Measurements from ENCODE around the gene JMJD8. TPM values are rescaled to one million over a fixed set of nuclear protein-coding genes. Genes with fewer than 3 reads are reported as not detected.

Gene JMJD8
- total RNA-seq, 1 donor from 2014 or later: 52.2 TPM

DNA sequence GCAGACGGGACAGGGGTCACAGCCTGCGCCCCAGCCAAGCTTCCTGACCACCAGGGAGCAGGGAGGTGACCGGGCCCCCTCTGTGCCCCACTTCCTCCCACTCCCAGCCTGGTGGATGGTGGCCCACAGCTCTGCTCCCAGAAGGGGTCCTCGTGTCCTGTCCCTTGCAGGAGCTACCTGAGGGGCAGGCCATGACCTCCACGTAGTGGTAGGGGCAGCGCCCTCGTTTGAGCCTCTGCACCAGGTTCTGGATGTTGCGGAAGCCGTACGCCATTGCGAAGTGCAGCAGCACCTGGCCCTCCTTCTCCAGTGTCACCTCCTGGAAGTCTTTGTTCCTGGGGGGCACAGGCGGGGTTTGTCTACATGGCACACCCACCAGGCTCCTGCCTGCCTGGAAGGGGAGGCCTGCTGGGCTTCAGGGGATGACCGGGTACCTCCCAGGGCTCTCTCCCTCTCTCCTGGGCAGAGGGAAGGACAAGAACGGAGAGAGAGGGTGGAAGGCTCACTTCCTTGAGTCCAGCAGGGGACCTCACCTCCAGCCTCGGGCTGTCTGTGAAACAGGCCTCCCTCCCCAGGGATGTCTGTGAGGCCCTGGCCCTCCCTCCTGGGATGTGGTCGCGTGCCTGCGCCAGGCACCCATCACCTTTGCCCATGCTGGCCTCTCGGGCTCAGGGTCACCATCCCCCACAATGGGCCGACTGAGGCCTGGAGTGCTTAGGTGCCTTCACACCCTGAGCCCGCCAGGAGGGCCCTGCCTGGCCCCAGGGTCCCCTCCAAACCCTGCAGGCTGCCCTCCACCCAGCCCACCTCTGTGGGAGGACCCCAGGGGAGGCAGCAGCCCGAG is 46.8 kb upstream of the JMJD8 start:
- peaks cover 6% of the 10 kb centered on the region for H3K27me3 Mint-ChIP-seq
- peaks cover 3% of the 10 kb centered on the region for H3K36me3 Mint-ChIP-seq (ENCODE audit: insufficient read depth)
- H3K4me1 Mint-ChIP-seq (ENCODE audit: low read depth): no peaks in the 10 kb centered on the region
- no peaks in the 10 kb centered on the region for H3K9me3 Mint-ChIP-seq (ENCODE audit: low read depth)
- no peak overlapping the region for H3K27ac Mint-ChIP-seq
- H3K4me3 Mint-ChIP-seq (ENCODE audit: low read depth): no peak overlapping the region
- no peak for DNase-seq (ENCODE audit: low spot score, unreplicated experiment)
- TF ChIP-seq, protein P1, sequence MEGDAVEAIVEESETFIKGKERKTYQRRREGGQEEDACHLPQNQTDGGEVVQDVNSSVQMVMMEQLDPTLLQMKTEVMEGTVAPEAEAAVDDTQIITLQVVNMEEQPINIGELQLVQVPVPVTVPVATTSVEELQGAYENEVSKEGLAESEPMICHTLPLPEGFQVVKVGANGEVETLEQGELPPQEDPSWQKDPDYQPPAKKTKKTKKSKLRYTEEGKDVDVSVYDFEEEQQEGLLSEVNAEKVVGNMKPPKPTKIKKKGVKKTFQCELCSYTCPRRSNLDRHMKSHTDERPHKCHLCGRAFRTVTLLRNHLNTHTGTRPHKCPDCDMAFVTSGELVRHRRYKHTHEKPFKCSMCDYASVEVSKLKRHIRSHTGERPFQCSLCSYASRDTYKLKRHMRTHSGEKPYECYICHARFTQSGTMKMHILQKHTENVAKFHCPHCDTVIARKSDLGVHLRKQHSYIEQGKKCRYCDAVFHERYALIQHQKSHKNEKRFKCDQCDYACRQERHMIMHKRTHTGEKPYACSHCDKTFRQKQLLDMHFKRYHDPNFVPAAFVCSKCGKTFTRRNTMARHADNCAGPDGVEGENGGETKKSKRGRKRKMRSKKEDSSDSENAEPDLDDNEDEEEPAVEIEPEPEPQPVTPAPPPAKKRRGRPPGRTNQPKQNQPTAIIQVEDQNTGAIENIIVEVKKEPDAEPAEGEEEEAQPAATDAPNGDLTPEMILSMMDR (IDR thresholded peaks at IDR 0.05; ENCODE audit: unreplicated experiment): no peak

DNA sequence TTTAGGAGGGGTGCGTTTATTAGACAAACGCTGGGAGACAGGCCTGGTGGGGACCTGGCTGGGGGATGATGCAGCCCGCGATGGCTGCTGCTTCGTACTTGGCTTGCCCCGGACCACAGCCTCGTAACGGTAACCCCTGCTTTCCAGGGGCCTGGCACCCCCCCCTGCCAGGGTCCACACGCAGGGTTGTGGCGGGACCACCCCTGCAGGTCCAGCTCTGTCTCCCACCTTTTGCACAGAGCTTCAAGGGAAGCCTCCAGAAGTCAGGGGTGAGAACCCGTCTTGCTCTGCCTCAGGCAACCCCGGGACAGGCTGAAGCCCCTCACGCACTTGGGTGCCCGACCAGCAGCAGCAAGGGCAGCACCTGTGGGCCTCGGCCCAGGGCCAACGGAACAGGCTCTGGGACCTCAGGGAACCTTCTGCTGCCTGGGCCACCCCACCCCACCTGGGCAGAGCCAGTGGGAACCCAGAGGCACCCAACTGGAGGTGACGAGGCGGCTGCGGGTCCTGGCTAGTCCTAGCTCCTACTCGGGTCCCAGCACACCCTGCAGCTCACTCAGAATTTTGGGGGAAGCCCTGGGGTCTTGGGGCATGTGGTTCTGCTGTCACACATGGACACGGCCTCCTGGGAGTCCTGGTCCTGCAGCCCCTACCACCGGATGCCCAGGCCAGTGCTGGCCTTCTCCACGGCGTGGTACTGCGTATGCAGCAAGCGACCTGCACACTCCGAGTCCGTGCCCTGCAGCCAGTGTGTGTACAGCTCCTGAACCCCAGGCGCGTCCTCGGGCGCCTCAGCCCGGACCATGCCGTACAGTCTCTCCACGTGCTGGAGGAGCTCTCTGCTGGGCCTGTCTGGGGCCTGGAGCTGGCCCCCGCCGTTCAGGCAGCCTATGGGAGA is 45.9 kb upstream of the JMJD8 start:
- H3K27me3 Mint-ChIP-seq: peaks cover 15% of the 10 kb centered on the region
- no peak overlapping the region for H3K27ac Mint-ChIP-seq
- no peak overlapping the region for H3K4me3 Mint-ChIP-seq (ENCODE audit: low read depth)
- no peaks in the 10 kb centered on the region for H3K36me3 Mint-ChIP-seq (ENCODE audit: insufficient read depth)
- H3K4me1 Mint-ChIP-seq (ENCODE audit: low read depth): no peaks in the 10 kb centered on the region
- no peak for DNase-seq (ENCODE audit: low spot score, unreplicated experiment)
- TF ChIP-seq, protein P1 (IDR thresholded peaks at IDR 0.05; ENCODE audit: unreplicated experiment): no peak
- H3K9me3 Mint-ChIP-seq (ENCODE audit: low read depth): no peaks in the 10 kb centered on the region

DNA sequence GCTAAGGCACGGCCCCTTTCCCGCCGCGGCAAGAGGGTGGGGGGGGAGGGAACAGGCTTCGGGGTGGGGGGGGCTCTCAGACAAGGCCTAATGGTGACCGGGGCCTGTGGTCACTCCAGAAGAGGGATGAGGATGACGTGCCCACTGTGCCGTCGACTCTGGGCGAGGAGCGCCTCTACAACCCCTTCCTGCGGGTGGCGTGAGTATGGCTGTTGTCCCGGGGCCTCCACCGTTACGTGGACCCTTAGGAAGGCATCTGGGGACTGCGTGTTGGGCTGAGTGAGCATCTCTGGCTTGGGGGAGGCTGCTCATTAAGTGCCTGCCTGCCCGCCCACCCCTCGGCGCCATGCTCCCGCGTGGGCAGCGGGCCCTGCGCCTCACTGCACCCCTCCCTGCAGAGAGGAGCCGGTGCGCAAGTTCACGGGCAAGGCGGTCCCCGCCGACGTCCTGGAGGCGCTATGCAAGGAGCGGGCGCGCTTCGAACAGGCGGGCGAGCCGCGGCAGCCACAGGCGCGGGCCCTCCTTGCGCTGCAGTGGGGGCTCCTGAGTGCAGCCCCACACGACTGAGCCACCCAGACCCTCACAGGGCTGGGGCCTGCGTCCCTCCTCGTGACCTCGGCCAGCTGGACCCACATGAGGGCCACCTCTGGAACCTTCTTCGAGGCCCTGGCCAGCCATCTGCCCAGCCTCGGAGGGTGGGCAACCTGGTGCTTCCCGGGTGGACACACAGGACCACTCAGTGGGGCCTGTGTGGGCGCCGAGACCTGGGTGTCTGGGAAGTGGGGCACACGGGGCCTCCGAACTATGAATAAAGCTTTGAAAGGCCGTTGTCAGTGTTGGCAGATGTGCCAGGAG is 45.0 kb upstream of the JMJD8 start:
- no peak for DNase-seq (ENCODE audit: low spot score, unreplicated experiment)
- no peak overlapping the region for H3K27ac Mint-ChIP-seq
- no peaks in the 10 kb centered on the region for H3K4me1 Mint-ChIP-seq (ENCODE audit: low read depth)
- H3K9me3 Mint-ChIP-seq (ENCODE audit: low read depth): no peaks in the 10 kb centered on the region
- no peaks in the 10 kb centered on the region for H3K36me3 Mint-ChIP-seq (ENCODE audit: insufficient read depth)
- peaks cover 15% of the 10 kb centered on the region for H3K27me3 Mint-ChIP-seq
- TF ChIP-seq, protein P1 (IDR thresholded peaks at IDR 0.05; ENCODE audit: unreplicated experiment): no peak
- H3K4me3 Mint-ChIP-seq (ENCODE audit: low read depth): no peak overlapping the region

DNA sequence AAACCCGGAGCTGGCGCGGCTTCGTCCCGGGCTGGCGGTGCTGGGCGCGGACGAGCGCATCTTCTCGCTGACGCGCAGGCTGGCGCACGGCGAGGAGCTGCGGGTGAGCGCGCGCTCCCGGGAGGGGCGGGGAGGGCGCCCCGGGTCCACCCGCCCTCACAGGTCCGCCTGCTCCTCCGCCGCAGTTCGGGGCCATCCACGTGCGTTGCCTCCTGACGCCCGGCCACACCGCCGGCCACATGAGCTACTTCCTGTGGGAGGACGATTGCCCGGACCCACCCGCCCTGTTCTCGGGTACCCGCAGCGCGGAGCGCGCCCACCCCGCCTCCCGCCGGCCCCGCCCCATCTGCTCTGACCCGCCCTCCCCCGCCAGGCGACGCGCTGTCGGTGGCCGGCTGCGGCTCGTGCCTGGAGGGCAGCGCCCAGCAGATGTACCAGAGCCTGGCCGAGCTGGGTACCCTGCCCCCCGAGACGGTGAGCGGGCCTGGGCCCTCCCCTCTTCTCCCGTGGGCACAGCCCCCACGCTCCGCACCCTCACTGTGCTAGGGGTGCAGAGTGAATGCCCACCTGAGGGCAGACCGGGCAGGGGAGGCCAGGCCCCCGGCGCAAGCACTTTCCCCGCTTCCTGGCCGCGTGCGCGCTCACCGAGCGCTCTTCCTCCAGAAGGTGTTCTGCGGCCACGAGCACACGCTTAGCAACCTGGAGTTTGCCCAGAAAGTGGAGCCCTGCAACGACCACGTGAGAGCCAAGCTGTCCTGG is 44.2 kb upstream of the JMJD8 start:
- DNase-seq (ENCODE audit: low spot score, unreplicated experiment): no peak
- Mint-ChIP-seq H3K27ac (no peak overlapping the region), H3K4me1 (ENCODE audit: low read depth) (no peaks in the 10 kb centered on the region), H3K4me3 (ENCODE audit: low read depth) (no peak overlapping the region), H3K9me3 (ENCODE audit: low read depth) (no peaks in the 10 kb centered on the region), H3K36me3 (ENCODE audit: insufficient read depth) (no peaks in the 10 kb centered on the region), H3K27me3 (peaks cover 15% of the 10 kb centered on the region)
- TF ChIP-seq, protein P1 (IDR thresholded peaks at IDR 0.05; ENCODE audit: unreplicated experiment): no peak

Measured in progenitor cell of endocrine pancreas (in vitro differentiated cells).